GM18505 (cell line): ENCODE results near the gene CRIP1.

Experiments
- ATAC-seq: cut with Tn5 transposase; IDR thresholded peaks from one replicate; pipeline ENCODE4 v1.9.1; 2021; ENCODE audit not compliant: unreplicated experiment
- POLR2A ChIP-seq: IDR thresholded peaks from 4 replicates; pipeline ENCODE4 v1.6.1; 2011; ENCODE audit warnings: borderline replicate concordance; ENCODE audit not compliant: insufficient read depth, insufficient read length; ENCODE audit errors: extremely low read depth

The CRIP1 gene

DNA sequence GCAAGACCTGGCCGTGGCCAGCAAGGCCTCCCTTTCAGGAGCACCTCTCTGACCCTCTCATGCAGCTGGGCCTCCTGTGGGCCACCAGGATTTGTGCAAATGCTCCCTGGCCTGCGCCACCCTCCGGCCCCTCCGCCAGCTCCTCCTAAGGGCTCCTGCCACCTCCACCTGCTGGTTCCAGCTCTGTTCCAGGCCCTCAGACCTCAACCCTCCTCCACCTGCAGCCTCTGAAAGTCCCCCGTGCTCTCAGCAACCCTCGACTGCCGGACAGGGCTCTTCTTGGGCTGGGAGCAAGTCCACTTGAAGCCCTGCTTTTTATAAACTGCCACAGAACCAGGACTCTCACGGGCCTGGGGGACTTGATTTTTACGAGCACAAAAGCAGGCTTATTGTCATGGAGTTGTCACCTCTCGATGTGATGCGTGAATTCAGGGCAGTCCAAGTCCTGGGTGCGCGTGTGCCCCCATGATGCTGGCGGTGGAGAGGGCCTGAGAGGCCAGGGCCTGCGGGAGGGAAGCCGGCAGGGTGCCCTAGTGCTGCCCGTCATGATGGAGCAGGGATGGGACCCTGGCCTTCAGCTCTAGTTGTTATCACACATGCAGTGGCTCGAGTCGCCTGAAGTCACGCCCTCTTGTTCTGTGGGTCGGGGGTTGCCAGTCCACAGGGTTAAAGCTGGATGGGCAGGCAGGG lies 13.5 kb downstream of the CRIP1 start:
- no peak for TF ChIP-seq POLR2A
- ATAC-seq = no peak

DNA sequence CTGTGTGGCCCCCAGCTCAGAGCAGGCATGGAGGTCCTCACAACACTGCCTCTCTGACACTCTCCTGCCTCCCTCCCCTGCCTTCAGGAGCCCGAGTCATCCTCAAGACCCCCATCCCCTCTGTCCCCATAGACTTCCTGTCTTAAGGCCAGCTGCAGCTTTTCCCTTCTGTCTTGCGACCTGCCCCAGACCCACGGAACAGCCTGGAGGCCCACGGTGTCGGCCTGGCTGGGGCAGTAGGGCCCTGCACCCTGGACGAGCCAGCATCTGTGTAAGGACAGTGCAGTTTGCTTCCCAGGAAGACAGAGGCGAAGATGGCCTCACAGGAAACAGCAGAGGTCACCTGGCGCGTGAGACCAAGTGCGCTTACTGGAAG lies 14.0 kb downstream of the CRIP1 start:
- no peak for TF ChIP-seq POLR2A
- no peak for ATAC-seq

DNA sequence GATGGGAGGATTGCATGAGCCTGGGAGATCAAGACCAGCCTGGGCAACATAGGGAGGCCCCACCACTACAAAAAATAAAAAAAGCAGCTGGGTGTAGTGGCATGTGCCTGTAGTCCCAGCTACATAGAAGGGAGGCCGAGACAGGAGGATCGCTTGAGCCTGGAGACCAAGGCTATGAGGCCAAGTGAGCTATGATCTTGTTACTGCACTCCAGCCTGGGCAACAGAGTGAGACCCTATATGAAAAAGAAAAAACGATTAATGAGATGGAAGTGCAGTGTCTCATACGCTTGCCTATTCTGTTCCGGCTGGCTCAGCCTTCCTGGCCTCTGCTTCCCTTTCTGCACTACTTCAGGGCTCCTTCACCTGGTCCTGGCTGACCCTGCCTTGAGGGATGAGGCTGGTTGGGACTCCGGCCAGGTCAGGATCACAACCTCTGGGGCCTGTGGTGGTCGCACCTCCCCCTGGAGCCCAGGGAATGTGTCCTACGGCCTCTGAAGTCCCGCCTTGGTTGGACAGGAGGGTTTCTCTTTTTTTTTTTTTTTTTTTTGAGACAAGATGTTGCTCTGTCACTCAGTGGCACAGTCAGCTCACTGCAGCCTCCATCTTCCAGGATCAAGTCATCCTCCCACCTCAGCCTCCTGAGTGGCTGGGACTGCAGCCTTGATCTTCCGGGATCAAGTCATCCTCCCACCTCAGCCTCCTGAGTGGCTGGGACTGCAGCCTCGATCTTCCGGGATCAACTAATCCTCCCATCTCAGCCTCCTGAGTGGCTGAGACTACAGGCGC lies 15.0 kb downstream of the CRIP1 start:
- TF ChIP-seq POLR2A = no peak
- ATAC-seq = no peak

DNA sequence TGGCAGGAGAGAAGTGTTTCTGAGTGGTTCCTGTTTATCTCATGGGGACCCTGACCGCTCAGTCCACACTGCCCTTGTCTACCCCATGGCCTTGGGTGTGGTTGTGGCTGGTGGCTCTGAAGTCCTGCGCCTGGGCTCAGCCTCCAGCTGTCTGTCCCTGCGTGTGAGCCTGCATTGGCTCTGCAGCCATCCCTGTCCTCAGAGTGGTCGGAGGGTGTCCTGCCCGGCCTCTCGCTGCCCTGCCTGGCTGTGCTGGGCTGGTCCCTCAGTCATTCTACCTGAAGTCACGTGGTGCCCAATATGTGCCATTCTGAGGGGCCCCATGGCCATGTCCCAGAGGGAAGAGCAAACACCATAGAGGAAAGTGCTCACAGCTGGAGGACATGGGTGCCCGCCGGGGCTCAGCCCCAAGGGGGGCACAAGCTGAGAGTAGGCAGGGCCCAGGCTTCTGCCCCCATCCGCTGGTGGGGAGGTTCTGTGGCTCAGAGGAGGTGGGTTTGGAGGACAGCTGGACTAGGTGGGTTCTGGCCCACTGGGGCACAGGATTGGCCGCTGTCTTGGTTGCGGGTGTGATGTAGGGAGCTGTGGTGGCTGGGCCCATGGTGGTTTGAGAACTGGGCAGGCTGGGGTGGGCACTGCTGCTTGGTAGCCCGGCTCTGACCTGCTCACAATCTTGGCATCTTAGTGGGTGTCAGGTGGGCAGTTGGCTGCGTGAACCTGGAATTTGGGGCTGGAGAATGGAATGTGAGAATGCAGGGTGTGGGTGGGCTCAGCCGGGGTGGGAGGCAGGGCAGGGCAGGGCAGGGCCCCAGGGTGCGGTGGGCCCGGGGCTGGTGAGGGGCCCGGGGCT lies 16.0 kb downstream of the CRIP1 start:
- no peak for TF ChIP-seq POLR2A
- no peak for ATAC-seq

DNA sequence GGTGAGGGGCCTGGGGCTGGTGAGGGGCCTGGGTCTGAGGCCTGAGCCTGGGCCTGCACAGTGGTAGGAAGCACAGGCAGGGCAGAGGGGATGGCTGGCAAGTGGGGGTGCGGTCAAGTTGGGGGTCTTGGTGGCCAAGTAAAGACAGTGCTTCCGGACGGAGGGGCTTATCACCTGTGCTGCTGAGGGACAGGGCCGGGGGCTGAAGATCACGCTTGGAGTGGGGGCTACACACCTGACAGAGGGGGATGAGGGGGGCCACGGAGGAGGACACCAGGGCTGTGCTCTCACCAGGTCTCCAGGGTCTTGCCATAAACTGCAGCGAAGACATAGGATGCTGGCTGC lies 16.6 kb downstream of the CRIP1 start:
- TF ChIP-seq POLR2A = no peak
- ATAC-seq = no peak

DNA sequence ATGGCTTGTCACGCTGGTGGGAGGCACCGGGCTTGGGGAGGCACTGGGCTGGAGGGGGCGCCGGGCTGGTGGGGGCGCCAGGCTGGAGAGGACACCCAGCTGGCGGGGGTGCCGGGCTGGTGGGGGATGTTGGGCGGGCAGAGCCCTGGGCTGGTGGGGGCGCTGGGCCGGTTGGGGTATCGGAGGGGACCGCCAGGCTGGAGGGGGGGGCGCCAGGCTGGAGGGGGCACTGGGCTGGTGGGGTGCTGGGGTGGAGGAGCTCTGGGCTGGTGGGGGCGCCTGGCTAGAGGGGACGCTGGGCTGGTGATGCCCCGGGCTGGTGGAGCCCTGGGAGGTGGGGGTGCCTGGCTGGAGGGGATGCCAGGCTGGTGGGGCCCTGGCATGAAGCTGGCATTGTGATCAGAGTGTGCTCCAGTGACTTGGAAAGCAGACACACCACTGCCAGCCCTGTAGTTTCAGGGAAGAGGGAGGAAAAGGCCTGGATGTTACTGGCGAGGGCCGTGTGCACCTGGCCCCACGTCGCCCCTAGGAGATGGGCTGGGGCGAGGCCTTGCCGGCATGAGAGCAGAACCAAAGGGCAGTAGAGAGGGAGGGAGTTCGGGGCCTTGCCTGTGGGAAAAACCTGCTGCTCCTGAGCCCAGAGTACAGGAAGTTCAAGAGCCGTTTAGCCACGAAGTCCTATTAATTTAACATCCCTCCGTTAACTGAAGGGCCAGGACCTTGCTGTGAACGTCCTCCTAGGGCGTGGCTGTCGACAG lies 17.4 kb downstream of the CRIP1 start:
- no peak for TF ChIP-seq POLR2A
- no peak for ATAC-seq

DNA sequence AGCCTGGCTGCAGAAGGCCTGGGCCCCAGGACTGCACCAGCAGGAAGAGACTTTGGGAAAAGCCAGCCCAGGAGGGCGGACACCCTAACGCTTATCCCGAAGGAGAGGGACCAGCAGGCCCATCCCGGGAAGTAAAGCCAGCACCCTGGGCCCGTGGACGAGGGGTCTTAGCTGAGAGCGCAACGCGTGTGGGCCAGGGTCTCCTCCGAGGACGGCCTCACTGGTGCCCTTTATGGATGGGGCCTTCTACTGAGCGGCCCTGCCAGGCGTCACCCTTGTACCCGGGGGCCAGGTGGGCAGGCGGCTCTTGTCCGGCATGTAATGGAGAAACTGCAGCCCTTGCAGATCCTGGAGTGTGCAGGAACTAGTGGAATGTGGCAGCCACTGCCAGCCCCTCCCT lies 18.4 kb downstream of the CRIP1 start:
- ATAC-seq = no peak
- TF ChIP-seq POLR2A = no peak

DNA sequence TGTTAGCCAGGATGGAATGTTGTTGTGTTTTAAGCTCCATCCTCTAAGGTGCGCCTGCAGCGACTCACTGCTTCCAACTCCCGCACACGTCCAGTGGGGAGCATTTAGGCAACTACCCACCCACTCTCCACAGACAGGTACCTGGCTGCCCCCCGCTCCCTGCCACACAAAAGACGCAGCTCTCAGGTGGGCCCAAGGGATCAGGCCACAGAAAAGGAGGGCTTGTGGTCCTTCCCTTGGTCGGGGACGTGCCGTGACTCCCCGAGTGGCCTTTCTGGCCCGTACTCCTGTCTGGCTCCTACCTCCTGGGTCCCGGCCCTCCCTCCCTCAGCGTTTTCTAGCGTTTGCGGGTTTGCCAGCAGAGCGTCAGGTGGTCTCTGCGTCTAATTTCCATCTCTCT lies 20.6 kb downstream of the CRIP1 start:
- no peak for ATAC-seq
- TF ChIP-seq POLR2A = no peak

DNA sequence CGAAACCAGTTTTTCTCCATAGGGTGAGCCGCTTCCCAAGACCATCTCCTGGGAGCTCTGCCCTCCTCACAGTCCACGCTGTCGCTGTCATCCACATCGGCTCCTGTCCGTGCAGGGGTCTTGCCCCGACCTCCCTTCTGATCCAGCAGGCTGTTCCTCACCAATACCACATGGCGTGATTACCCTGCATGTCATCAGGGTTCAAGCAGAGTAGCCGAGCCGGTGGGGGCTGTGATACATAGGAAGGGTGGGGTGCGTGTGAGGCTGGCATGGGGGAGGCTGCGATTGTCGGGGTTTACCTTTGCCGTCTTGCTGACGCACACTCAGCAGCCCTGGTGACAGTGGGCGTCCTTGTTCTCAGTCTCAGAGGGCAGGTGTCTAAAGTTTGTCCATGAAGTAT lies 21.4 kb downstream of the CRIP1 start:
- no peak for ATAC-seq

DNA sequence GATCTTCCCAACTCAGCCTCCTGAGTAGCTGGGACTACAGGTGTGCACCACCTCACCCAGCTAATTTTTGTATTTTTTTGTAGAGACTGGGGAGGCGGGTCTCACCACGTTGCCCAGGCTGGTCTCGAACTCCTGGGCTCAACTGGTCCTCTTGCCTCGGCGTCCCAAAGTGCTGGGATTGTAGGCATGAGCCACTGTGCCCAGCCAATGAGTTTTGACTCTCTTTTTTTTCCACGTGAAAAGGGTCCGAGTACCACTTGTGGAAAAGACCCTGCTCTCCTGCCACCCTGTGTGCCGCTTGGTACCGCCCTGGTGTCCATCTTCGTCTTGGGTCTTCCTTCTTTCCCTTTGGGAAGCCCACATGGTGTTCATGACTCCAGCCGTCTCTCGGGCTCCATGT lies 21.9 kb downstream of the CRIP1 start:
- no peak for ATAC-seq
- TF ChIP-seq POLR2A = no peak

More for the DNA sequence above, 21.4 kb downstream of the CRIP1 start:
- no peak for TF ChIP-seq POLR2A

DNA sequence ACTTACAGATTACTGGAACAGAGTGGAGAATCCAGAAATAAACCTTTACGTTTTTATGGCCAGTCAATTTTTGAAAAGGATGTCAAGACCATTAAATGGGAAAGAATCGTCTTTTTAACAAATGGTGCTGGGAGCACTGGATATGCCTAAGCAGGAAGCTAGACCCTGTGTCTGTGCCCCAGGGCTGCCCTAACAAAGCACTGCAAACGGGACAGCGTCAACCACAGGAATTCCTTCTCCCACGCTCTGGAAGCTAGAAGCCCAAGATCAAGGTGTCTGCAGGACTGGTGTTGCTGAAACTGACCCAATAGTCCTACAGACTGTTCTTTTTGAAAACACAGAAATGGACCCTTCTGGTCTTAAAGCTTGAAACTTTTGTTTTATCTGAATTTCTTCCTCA lies 30.4 kb downstream of the CRIP1 start:
- no peak for ATAC-seq

DNA sequence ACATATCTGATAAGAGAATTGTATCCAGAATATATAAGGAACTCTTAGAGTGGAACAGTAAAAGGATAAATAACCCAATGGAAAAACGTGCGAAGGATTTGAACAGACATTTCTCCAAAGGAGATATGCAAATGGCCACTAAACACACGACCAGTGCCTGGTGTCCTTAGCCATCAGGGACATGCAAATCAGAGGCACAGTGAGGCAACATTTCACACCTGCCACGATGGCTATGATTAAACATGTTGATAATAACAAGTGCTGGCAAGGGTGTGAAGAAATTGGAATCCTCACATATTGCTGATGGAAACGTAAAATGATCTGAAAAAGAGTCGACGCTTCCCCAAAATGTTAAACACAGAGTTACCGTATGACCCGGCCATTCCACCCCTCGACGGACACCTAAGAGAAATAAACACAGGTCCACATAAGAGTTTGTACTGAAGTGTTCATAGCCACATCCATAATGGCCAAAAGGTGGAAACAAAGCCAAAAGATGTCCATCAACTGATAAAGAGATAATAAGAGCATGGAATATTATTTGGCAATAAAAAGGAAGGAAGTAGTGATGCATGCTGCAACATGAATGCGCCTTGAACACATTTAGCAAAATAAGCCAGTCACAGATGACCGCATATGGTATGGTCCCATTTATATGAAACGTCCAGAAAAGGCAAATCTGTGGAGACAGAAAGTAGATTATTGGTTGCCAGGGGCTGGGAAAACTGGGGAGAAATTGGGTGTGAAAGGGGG lies 33.4 kb downstream of the CRIP1 start:
- TF ChIP-seq POLR2A = no peak
- ATAC-seq = no peak

More for the DNA sequence above, 30.4 kb downstream of the CRIP1 start:
- TF ChIP-seq POLR2A = no peak
